ENCODE results near the gene PRKAB1.

Gene PRKAB1

DNA sequence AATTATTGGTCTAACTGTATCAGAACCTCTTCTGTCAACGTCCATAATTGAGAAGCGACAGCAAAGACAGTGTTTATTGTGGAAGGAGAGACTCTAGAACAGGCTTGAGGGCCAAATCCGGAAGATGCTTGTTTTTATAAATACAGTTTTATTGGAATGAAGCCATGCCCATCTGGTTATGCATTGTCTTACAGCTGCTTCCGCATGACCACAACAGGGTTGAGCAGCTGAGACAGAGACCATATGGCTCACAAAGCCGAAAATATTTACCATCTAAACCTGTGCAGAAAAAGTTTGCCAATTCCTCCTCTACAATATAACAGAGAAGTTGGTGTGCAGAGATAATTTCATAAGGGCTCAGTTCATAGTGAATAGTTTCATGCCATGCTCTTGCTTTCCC lies 24.5 kb downstream of the PRKAB1 start:
- TF ChIP-seq, protein P1, sequence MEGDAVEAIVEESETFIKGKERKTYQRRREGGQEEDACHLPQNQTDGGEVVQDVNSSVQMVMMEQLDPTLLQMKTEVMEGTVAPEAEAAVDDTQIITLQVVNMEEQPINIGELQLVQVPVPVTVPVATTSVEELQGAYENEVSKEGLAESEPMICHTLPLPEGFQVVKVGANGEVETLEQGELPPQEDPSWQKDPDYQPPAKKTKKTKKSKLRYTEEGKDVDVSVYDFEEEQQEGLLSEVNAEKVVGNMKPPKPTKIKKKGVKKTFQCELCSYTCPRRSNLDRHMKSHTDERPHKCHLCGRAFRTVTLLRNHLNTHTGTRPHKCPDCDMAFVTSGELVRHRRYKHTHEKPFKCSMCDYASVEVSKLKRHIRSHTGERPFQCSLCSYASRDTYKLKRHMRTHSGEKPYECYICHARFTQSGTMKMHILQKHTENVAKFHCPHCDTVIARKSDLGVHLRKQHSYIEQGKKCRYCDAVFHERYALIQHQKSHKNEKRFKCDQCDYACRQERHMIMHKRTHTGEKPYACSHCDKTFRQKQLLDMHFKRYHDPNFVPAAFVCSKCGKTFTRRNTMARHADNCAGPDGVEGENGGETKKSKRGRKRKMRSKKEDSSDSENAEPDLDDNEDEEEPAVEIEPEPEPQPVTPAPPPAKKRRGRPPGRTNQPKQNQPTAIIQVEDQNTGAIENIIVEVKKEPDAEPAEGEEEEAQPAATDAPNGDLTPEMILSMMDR (IDR thresholded peaks at IDR 0.05; ENCODE audit: low read depth, low read length), result no peak
- DNase-seq (ENCODE audit: extremely low read depth, low read depth), result no peak

DNA sequence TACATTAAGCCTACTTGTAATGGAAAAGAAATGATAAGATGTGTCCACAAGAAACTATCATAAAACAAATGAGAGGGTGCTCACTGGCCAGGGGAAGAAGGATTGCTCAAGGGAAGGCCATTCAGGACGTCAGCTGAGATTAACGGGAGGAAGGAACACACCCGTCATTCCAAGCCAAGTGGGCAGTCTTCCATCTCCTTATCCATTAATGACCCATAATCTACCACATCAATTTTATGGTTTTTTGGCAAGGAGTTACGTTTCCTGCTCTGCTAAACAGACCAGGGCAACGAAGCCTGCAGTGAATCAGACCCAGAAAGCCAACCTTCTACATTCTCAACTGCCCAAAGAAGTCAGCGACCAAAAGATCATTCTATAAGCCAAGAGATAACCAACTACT lies 25.1 kb downstream of the PRKAB1 start:
- peak; percentile 95 for DNase-seq (ENCODE audit: extremely low read depth, low read depth)
- TF ChIP-seq, protein P1 (IDR thresholded peaks at IDR 0.05; ENCODE audit: low read depth, low read length), result no peak

DNA sequence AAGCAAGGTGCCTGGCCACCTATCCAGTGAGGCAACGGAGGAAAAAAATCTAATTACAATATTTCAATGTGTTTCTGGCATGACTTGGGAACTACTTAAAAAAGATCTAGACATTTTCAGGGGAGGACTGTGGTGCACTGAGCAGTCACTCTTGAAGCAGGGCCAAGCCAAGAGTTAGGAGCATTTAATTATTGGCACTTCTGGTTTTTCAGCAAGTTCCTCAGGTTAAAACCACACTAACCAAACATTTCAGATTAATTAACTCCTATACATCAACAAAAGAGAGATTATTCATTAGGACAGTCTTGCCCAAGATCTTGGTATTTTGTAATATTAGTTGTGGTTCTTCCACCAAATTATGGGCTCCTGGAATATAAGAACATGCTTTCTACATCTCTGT lies 25.6 kb downstream of the PRKAB1 start:
- TF ChIP-seq, protein P1 (IDR thresholded peaks at IDR 0.05; ENCODE audit: low read depth, low read length), result no peak
- DNase-seq (ENCODE audit: extremely low read depth, low read depth), result no peak

DNA sequence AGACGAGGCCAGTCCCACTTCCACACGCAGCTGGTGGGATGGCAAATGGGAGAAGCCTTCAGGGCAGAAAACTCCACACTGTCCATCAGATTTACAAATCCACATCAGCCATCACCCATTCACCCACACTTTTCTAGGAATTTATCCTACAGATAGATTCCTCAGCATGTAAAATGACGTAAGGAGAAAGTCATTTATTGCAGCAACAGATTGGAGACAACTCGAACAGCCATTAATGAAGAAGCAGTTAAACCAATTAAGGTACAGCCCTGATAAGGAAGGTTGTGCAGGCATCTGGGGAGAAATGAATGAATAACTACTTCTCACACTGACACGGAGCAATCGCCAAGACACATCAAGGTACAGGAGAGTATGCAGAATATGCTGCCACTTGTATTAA lies 26.2 kb downstream of the PRKAB1 start:
- DNase-seq (ENCODE audit: extremely low read depth, low read depth), result no peak
- TF ChIP-seq, protein P1 (IDR thresholded peaks at IDR 0.05; ENCODE audit: low read depth, low read length), result no peak

DNA sequence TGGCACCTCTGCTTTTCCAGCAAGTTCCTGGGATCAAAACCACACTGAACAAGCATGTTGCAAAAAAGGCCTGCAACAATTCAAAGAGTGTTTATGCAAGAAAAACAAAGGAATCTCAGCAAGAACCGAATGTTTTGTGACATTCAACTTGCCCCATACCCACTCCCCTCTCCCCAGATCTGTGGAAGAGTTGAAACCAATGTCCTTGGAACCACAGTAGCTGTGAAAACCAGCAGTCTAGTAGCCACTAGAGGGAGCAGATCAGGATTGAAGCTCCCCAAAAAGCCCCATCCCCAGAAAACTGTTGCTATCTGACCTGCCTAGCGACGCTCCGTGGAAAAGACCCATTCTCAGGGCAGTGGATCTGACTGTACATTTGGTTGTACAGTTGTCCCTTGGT lies 27.1 kb downstream of the PRKAB1 start:
- TF ChIP-seq, protein P1 (IDR thresholded peaks at IDR 0.05; ENCODE audit: low read depth, low read length), result peak; percentile 58
- no peak for DNase-seq (ENCODE audit: extremely low read depth, low read depth)

DNA sequence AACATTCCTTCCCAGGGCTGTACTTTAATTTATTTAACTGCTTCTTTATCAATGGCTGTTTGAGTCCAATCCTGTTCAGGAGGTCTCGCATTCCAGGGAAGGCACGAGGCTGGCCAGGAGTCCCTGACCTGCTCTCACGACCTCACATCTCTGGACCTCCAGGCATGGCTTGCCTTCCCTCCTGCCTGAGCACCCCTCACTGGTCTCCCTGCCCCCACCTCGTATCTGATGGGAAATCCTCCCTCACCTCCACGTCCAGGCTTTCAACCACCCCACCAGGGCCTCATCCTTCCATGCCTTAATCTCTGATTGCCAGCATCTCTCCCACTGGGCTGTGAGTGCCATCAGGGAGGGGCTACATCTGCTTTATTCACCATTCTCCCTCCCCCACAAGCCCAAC lies 29.0 kb downstream of the PRKAB1 start:
- DNase-seq (ENCODE audit: extremely low read depth, low read depth), result no peak
- TF ChIP-seq, protein P1 (IDR thresholded peaks at IDR 0.05; ENCODE audit: low read depth, low read length), result no peak

DNA sequence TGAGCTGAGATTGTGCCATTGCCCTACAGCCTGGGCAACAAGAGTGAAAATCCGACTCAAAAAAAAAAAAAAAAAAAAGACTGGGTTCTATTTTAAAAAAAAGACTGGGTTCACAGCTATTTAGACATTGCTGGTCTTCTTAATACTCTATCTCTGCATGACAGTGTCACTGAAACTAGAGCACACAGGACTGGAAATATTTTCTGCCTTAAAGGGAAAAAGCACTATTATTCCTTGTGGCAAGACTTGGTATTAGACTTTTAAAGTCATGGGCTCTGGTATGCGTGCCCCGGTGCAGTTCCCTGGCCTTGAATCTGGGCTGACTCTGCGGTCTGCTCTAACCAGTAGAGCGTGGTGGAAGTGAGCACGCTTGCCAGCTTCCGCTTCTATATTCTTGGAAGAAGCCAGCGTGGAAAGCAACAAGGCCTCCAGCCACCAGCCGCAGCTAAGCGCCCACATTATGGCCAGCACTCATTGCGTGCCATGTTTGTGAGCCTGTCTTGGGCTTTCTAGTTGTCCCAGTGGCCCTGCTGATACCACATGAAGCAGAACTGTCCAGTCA lies 31.3 kb downstream of the PRKAB1 start:
- TF ChIP-seq, protein P1 (IDR thresholded peaks at IDR 0.05; ENCODE audit: low read depth, low read length), result no peak
- peak; percentile 77 for DNase-seq (ENCODE audit: extremely low read depth, low read depth)
